WTC11 (cell line): ENCODE results near the gene ACRV1.

Experiments
- CTCF ChIP-seq: fragments of 200-600 bp; IDR thresholded peaks from 2 replicates; pipeline ENCODE4 v1.8.0; 2022; ENCODE audit warnings: antibody characterized with exemption
- EMX1 ChIP-seq: fragments of 250-450 bp; sonication (Bioruptor Pico); IDR thresholded peaks from 2 replicates; pipeline ENCODE4 v1.8.0; 2021; ENCODE audit warnings: mild to moderate bottlenecking
- MXD4 ChIP-seq: fragments of 250-450 bp; sonication (Bioruptor Pico); IDR thresholded peaks from 2 replicates; pipeline ENCODE4 v1.8.0; 2021; ENCODE audit warnings: mild to moderate bottlenecking, moderate library complexity, borderline replicate concordance
- PRDM15 ChIP-seq: sonication (generic); formaldehyde crosslinking; IDR thresholded peaks from 2 replicates; pipeline ENCODE4 v1.8.0; 2022; ENCODE audit warnings: missing genetic modification reagents
- PREB ChIP-seq: sonication (generic); formaldehyde crosslinking; IDR thresholded peaks from 2 replicates; pipeline ENCODE4 v1.8.1; 2022; ENCODE audit warnings: mild to moderate bottlenecking, missing genetic modification reagents, moderate library complexity, borderline replicate concordance
- USF2 ChIP-seq: sonication (generic); formaldehyde crosslinking; IDR thresholded peaks from 2 replicates; pipeline ENCODE4 v1.8.1; 2023; ENCODE audit warnings: mild to moderate bottlenecking, missing genetic modification reagents, moderate library complexity
- ZNF121 ChIP-seq: sonication (generic); formaldehyde crosslinking; IDR thresholded peaks from 2 replicates; pipeline ENCODE4 v1.8.0; 2023; ENCODE audit warnings: missing genetic modification reagents

- TF ChIP-seq PRDM15 (CRISPR knock-in tag) (no peak), CTCF (no peak), MXD4 (no peak), EMX1 (no peak), PREB (CRISPR knock-in tag) (no peak), ZNF121 (CRISPR knock-in tag) (no peak), USF2 (CRISPR knock-in tag) (no peak)
Observed at GRCh38 chr11:125688066-125688465, 7.4 kb upstream of the ACRV1 start.
